NCI-H1436 treated with DMSO at 0.1 percent for 48 hours (cell line): ENCODE data around the gene GALNT10.
"Not testable (repeated sequence)": the region's sequence is repeated elsewhere in the genome, so short reads cannot be mapped to it uniquely, and the experiment has no call there.

ENCODE experiments used
- DNase-seq: peaks from one replicate; lab custom pipeline; 2025; lab: John Stamatoyannopoulos, UW

Gene GALNT10

GRCh38 chr5:154190595-154191304 lies at the start of gene GALNT10:
Gene GALNT10 (plus strand): TSS chr5:154190733. CDS start chr5:154190867, 134 bp downstream.
- no peak for DNase-seq

GRCh38 chr5:154141745-154142221 lies 48.8 kb upstream of the GALNT10 start:
- DNase-seq = no peak

GRCh38 chr5:154143211-154143641 lies 47.3 kb upstream of the GALNT10 start:
- DNase-seq = no peak

GRCh38 chr5:154145268-154145667 lies 45.3 kb upstream of the GALNT10 start:
- DNase-seq = no peak

GRCh38 chr5:154146409-154146808 lies 44.1 kb upstream of the GALNT10 start:
- DNase-seq = no peak

GRCh38 chr5:154147666-154148065 lies 42.9 kb upstream of the GALNT10 start:
- DNase-seq = no peak

- not testable (repeated sequence) for DNase-seq
Observed at GRCh38 chr5:154150471-154150870, 40.1 kb upstream of the GALNT10 start.

- no peak for DNase-seq
Observed at GRCh38 chr5:154157483-154158378, 32.8 kb upstream of the GALNT10 start.

- no peak for DNase-seq
Observed at GRCh38 chr5:154158379-154158737, 32.2 kb upstream of the GALNT10 start.

GRCh38 chr5:154159343-154159742 lies 31.2 kb upstream of the GALNT10 start:
- no peak for DNase-seq

GRCh38 chr5:154162539-154163151 lies 27.9 kb upstream of the GALNT10 start:
- DNase-seq = no peak

- DNase-seq = no peak
Observed at GRCh38 chr5:154163327-154164248, 26.9 kb upstream of the GALNT10 start.

- no peak for DNase-seq
Observed at GRCh38 chr5:154164249-154164581, 26.3 kb upstream of the GALNT10 start.

GRCh38 chr5:154165886-154166285 lies 24.6 kb upstream of the GALNT10 start:
- no peak for DNase-seq

- DNase-seq = peak; percentile 36
Observed at GRCh38 chr5:154166901-154167791, 23.4 kb upstream of the GALNT10 start.

- no peak for DNase-seq
Observed at GRCh38 chr5:154168395-154168794, 22.1 kb upstream of the GALNT10 start.

- no peak for DNase-seq
Observed at GRCh38 chr5:154172785-154173184, 17.7 kb upstream of the GALNT10 start.

GRCh38 chr5:154174091-154174490 lies 16.4 kb upstream of the GALNT10 start:
- no peak for DNase-seq

- no peak for DNase-seq
Observed at GRCh38 chr5:154176181-154176580, 14.4 kb upstream of the GALNT10 start.

- no peak for DNase-seq
Observed at GRCh38 chr5:154178661-154179060, 11.9 kb upstream of the GALNT10 start.
